Endothelial cell of umbilical vein (primary cell): ENCODE data around the gene WDR6. TPM values are rescaled to one million over a fixed set of nuclear protein-coding genes. Genes with fewer than 3 reads are reported as not detected.

Experiments
- BruUV-seq: library from RNA; stranded (reverse); fragments of 400-500 nt; replicated peaks from 2 replicates; lab custom pipeline; 2021; lab: Mats Ljungman, UMichigan
- CTCF ChIA-PET: fragments of 300-600, 350-600 bp; sonication (Branson Sonifier 250); formaldehyde crosslinking; loops from one replicate; lab custom pipeline; 2021; ENCODE audit warnings: antibody characterized with exemption, inconsistent platforms; lab: Charles Lee
- POLR2A ChIA-PET: fragments of 300-600, 350-600 bp; sonication (Branson Sonifier 250); formaldehyde crosslinking; loops from one replicate; lab custom pipeline; 2021; ENCODE audit warnings: antibody characterized with exemption, inconsistent platforms; lab: Charles Lee
- DNase-seq: peaks from one replicate; pipeline ENCODE4 v3.0.0-alpha.2; 2011; ENCODE audit warnings: low read depth, low spot score
- FAIRE-seq: peaks from 2 replicates; lab custom pipeline; 2011; peaks lifted over from hg19 to GRCh38; lab: Jason Lieb, UNC
- H2AFZ ChIP-seq: 2 replicates; pipeline ENCODE4 v1.6.0; 2012; ENCODE audit warnings: low read depth, low read length, control low read depth, inconsistent platforms
- H3K27ac ChIP-seq: 2 replicates; pipeline ENCODE4 v1.5.1; 2011; ENCODE audit warnings: low read depth, mild to moderate bottlenecking, control low read depth, low read length, moderate library complexity; ENCODE audit not compliant: insufficient read depth
- H3K27me3 ChIP-seq, 2 experiments: 2 replicates each; pipeline versions ENCODE4 v1.6.0 to v1.6.1; 2011; ENCODE audit warnings: low read length in 2 of 2, mixed read lengths in 1 of 2; ENCODE audit not compliant: control insufficient read depth in 2 of 2, insufficient read depth in 2 of 2
- H3K36me3 ChIP-seq, 2 experiments: 2 replicates in 1 of 2; 3 replicates in 1 of 2; pipeline ENCODE4 v1.5.1; 2011; ENCODE audit warnings: low read length in 2 of 2, mild to moderate bottlenecking in 1 of 2, moderate library complexity in 1 of 2; ENCODE audit not compliant: control insufficient read depth in 2 of 2, insufficient read depth in 2 of 2; ENCODE audit errors: extremely low read depth in 1 of 2
- H3K4me1 ChIP-seq: 3 replicates; pipeline ENCODE4 v1.5.1; 2011; ENCODE audit warnings: mild to moderate bottlenecking, low read length; ENCODE audit not compliant: control insufficient read depth, insufficient read depth; ENCODE audit errors: extremely low read depth
- H3K4me2 ChIP-seq: 2 replicates; pipeline ENCODE4 v1.6.1; 2011; ENCODE audit warnings: low read length, control low read depth, mixed read lengths; ENCODE audit not compliant: insufficient read depth
- H3K4me3 ChIP-seq, 3 experiments: fragments of 200-600 bp in 1 of 3; sonication (generic), shearing (Covaris generic) in 1 of 3; replicated peaks in 1 of 3; 2 replicates each; pipeline ENCODE4 v1.5.1; 2011 to 2016; ENCODE audit warnings: control low read depth in 3 of 3, low read length in 3 of 3, mild to moderate bottlenecking in 2 of 3, inconsistent platforms in 1 of 3, low read depth in 1 of 3, moderate library complexity in 1 of 3; ENCODE audit not compliant: insufficient read depth in 1 of 3
- H3K79me2 ChIP-seq: 2 replicates; pipeline ENCODE4 v1.6.0; 2012; ENCODE audit warnings: low read length, inconsistent platforms; ENCODE audit not compliant: control insufficient read depth, insufficient read depth
- H3K9ac ChIP-seq: replicated peaks from 2 replicates; pipeline ENCODE3; 2011; ENCODE audit warnings: low read length, control low read depth; ENCODE audit not compliant: insufficient read depth; ENCODE audit errors: extremely low read depth
- H3K9me1 ChIP-seq: replicated peaks from 3 replicates; pipeline ENCODE4 v1.6.0; 2011; ENCODE audit warnings: mild to moderate bottlenecking, low read length; ENCODE audit not compliant: control insufficient read depth, insufficient read depth; ENCODE audit errors: extremely low read depth
- H3K9me3 ChIP-seq: replicated peaks from 2 replicates; pipeline ENCODE4 v1.5.1; 2012; ENCODE audit warnings: low read length, inconsistent platforms; ENCODE audit not compliant: control insufficient read depth, insufficient read depth
- H4K20me1 ChIP-seq: replicated peaks from 2 replicates; pipeline ENCODE3; 2011; ENCODE audit warnings: mild to moderate bottlenecking, low read length; ENCODE audit not compliant: control insufficient read depth, insufficient read depth; ENCODE audit errors: extremely low read depth
- CTCF ChIP-seq, 2 donors: IDR thresholded peaks; 1 replicate in 1 of 2; 2 replicates in 1 of 2; pipeline ENCODE4 v1.5.1; 2011; ENCODE audit warnings: low read length in 2 of 2, mild to moderate bottlenecking in 2 of 2, moderate library complexity in 2 of 2, control low read depth in 1 of 2, inconsistent platforms in 1 of 2, low read depth in 1 of 2; ENCODE audit not compliant: insufficient read depth in 1 of 2; ENCODE audit errors: extremely low read depth in 1 of 2
- EZH2 ChIP-seq: IDR thresholded peaks from 2 replicates; pipeline ENCODE4 v1.6.1; 2012; ENCODE audit warnings: borderline replicate concordance, low read depth, mild to moderate bottlenecking, moderate library complexity, low read length, inconsistent platforms; ENCODE audit not compliant: severe bottlenecking
- FOS ChIP-seq: IDR thresholded peaks from 2 replicates; pipeline ENCODE4 v1.6.1; 2011; ENCODE audit warnings: mild to moderate bottlenecking, low read length, moderate library complexity, borderline replicate concordance; ENCODE audit not compliant: insufficient read depth
- GATA2 ChIP-seq: IDR thresholded peaks from 2 replicates; pipeline ENCODE4 v1.7.0; 2011; ENCODE audit warnings: low read depth, mild to moderate bottlenecking, moderate library complexity, mixed read lengths, low read length; ENCODE audit not compliant: insufficient read length, insufficient read depth
- MAX ChIP-seq: IDR thresholded peaks from 2 replicates; pipeline ENCODE4 v1.6.1; 2011; ENCODE audit not compliant: insufficient read depth, insufficient read length
- MYC ChIP-seq: IDR thresholded peaks from one replicate; pipeline ENCODE4 v1.6.1; 2011; ENCODE audit warnings: mild to moderate bottlenecking, low read depth, low read length
- POLR2A ChIP-seq: IDR thresholded peaks from 2 replicates; pipeline ENCODE4 v1.6.1; 2012; ENCODE audit warnings: low read depth, mild to moderate bottlenecking, control low read depth, low read length
- POLR2AphosphoS5 ChIP-seq: IDR thresholded peaks from 2 replicates; pipeline ENCODE4 v1.6.1; 2012; ENCODE audit warnings: low read depth, mild to moderate bottlenecking, control low read depth, low read length, moderate library complexity; ENCODE audit not compliant: insufficient read depth
- dilution Hi-C: fragments of 300-500 bp; cut with MboI; formaldehyde crosslinking; loops from one replicate; pipeline ENCODE4 v1.15.0; 2019; ENCODE audit warnings: low sequenced_read_pairs; ENCODE audit not compliant: extremely low pct_ligation_motif_present
- intact Hi-C: fragments of 100-400 bp; cut with micrococcal nuclease; formaldehyde crosslinking; loops from one replicate; pipeline ENCODE4 v1.10.0; 2022
- polyA plus RNA-seq, 4 experiments: library from polyadenylated mRNA; depleted of rRNA in 3 of 4; stranded (reverse) in 3 of 4; unstranded in 1 of 4; fragments of >200 nt; gene quantifications; 2 replicates each; pipeline versions ENCODE4 v1.2.1 to v1.2.3, GENCODE V29; 2011 to 2012; ENCODE audit warnings: missing spikeins in 1 of 4
- total RNA-seq: library from RNA; stranded (reverse); gene quantifications from 2 replicates; pipeline ENCODE4 v1.2.3, GENCODE V29; 2021

WDR6 gene
- total and polyA plus RNA-seq, 2 donors (not counting 3 experiments of a cell fraction or from before 2014, with no cell fraction given) = 192 to 319 TPM

DNA sequence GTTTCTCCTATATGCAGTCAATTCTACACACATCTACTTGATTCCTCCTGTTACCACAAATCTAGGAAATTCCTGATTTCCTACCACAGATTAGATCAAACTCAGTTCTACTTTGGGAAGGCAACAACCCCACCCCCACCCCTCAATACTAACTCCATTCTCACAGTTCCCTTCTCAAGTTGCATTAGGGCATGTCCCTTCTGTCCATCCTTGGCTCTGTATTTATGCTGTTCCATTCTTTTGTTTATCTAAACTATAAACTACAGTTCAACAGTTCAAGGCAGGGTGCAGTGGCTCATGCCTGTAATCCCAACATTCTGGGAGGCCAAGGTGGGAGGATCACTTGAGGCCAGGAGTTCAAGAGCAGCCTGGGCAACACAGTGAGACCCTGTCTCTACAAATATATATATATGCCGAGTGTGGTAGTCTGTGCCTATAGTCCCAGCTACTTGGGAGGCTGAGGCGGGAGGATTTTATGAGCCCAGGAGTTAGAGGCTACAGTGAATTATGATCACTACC lies 47.2 kb downstream of the WDR6 start:
- no peak for DNase-seq
- Histone ChIP-seq H3K9ac (no peak overlapping the region), H3K9me3 (no peaks in the 10 kb centered on the region), H3K9me1 (peaks cover 2% of the 10 kb centered on the region), H3K79me2 (peaks cover 5% of the 10 kb centered on the region), H3K27ac (no peak overlapping the region), H2AFZ (no peak overlapping the region), H3K4me1 (no peaks in the 10 kb centered on the region), H3K36me3 (peaks cover 14 to 20% of the 10 kb centered on the region in 2 experiments), H3K4me3 (no peak overlapping the region), H3K27me3 (no peaks in the 10 kb centered on the region), H3K4me2 (no peak overlapping the region), H4K20me1 (no peaks in the 10 kb centered on the region)
- no peak for FAIRE-seq
- ChIA-PET POLR2A (no interaction called here), CTCF (no interaction called here)
- TF ChIP-seq EZH2 = no peak
- no peak for TF ChIP-seq FOS
- no peak for TF ChIP-seq MAX
- TF ChIP-seq POLR2AphosphoS5 = no peak
- no peak for TF ChIP-seq MYC
- no peak for TF ChIP-seq GATA2
- no peak for TF ChIP-seq CTCF (IDR thresholded peaks at IDR 0.05; ENCODE audit: extremely low read depth in 1 of 2, insufficient read depth in 1 of 2, low read depth in 1 of 2, low read length in 2 of 2)
- no peak for TF ChIP-seq POLR2A
- dilution Hi-C loops = no loop called here
- BruUV-seq = no TSS peak
- intact Hi-C loops = no loop called here
